Activated CD8-positive, alpha-beta memory T cell treated with anti-CD3 and anti-CD28 coated beads, Interleukin-2, amount 50 U/mL, for 24 hours (primary cell): ENCODE results near the gene SV2C.
"Not testable (repeated sequence)": the region's sequence is repeated elsewhere in the genome, so short reads cannot be mapped to it uniquely, and the experiment has no call there.

Experiments
- DNase-seq: peaks from one replicate; pipeline ENCODE4 v3.0.0-alpha.2; 2020; ENCODE audit errors: extremely low read depth

Gene SV2C

GRCh38 chr5:76199336-76200318, 116.4 kb downstream of the SV2C start:
- DNase-seq = no peak

DNA sequence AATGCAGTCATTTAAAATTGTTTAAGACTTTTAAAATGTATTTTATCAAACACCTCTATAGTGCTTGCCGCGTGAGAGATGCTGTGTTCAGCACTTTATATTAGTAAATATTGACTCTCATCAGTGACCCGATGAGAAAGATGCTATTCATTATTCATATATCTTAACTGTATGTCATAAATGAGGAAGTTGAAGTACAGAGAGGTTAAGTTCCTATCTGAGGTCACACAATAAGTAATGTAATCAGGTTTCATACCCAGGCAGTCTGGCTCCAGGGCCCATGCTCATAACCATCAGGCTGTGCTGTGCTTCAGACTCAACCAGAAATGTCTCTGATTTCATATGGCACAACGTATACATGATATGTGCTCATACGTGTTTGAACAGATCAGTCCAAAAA, 119.0 kb downstream of the SV2C start:
- no peak for DNase-seq

GRCh38 chr5:76204191-76204590, 121.0 kb downstream of the SV2C start:
- DNase-seq = no peak

GRCh38 chr5:76204713-76205112, 121.5 kb downstream of the SV2C start:
- no peak for DNase-seq

DNA sequence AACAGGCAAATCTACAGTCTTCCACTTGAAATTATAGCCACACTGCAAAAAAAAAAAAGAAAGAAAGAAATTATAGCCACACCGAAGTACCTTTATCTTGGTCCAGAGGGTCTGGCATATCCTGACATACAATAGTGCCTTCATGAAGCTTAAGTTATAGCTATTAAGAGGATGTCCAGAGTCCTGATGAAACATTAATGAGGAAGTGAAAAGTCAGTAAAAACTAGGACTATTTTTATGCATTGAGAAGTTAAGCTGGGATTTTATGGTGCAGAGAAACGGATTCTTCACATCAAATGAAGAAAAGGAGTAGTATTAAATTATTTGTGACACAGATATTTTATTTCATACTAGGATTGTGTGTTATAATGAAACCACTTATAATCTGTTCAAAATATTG, 123.9 kb downstream of the SV2C start:
- no peak for DNase-seq

DNA sequence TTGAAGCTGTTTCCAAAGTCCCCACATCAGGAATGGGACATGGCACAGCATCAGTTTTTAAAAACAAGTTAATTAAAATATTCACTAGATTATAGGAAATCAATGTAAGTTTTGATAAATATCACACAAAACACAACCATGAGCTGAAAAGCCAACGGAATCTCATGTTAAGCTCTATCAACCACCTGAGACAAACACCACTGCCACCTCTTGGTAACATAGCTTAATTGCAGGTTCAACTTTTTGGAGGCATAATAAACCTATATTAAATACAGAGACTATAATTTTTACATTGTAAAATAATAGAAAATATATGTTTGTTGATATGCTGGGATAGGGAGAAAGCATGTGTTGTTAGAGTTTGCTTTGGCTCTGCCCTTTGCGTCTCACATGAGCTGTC, 126.1 kb downstream of the SV2C start:
- DNase-seq = no peak

DNA sequence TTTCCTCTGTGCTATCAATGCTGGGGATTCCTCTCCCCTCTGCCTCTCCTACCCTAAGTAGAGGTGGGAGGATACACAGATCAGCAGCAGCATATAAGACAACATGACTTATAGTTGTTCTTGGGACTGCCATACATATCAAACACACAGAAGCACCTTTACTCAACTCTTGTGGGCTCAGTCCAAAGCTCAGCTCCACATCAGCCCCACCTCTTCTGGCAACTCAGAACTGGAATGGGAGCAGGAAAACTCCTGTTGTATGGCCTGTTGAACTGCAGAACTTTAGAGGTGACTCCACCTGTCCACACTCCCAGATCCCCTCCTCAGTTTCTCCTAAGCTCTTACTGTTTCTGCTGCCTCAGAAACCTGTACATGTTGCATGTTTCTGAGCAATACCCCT, 127.8 kb downstream of the SV2C start:
- no peak for DNase-seq

DNA sequence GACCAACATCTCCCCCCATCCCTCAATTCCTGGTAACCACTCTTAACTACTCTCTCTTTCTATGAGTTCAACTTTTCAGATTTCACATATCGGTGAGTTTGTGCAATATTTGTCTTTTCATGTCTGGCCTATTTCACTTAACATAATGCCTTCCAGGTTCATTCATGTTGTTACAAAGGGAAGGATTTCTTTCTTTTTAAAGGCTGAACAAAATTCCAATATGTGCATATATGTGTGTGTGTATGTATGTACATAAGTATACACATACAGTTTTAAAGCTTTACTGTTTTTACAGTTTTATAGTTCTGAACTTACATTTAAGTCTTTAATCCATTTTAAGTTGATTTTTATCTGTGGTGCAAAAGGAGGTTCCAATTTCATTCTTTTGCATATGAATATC, 130.7 kb downstream of the SV2C start:
- DNase-seq = no peak

- no peak for DNase-seq
Measured at GRCh38 chr5:76216748-76217147, 133.6 kb downstream of the SV2C start.

GRCh38 chr5:76219636-76220035, 136.5 kb downstream of the SV2C start:
- DNase-seq = no peak

DNA sequence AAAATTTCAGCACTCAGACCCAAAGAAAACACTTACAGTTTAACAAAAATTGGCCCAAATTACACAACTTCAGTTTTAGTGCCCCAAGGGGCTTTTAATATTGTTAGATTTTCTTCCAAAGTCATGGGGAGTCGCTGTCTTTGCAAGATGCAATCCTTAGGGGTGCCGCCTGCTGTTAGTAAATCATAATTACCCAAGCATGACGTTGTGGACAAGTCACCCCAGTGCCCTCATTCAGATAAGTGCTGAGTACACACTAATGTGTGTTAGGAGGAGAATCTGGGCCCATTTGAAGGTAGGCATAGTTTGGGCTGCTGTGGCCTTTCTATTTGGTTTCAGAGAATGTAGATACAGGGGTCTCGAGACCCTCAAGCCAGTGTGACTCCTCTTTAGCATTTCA, 138.1 kb downstream of the SV2C start:
- DNase-seq = no peak

DNA sequence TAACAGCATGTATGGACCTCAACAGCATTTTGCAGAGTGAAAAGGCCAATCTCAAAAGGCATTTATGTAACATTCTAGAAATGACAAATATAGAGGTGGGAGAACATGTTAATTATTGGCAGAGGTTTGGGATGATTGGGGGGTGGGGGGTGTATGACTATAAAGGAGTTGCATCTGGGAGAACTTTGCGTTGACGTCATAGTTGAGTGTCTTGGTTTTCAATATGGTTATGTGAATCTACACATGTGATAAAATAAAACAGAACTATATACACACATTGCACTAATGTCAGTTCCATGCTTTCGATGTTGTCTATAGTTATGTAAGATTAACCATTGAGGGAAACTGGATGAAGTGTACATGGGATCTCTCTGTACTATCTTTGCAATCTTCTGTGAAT, 139.1 kb downstream of the SV2C start:
- DNase-seq = no peak

GRCh38 chr5:76223696-76224095, 140.5 kb downstream of the SV2C start:
- no peak for DNase-seq

DNA sequence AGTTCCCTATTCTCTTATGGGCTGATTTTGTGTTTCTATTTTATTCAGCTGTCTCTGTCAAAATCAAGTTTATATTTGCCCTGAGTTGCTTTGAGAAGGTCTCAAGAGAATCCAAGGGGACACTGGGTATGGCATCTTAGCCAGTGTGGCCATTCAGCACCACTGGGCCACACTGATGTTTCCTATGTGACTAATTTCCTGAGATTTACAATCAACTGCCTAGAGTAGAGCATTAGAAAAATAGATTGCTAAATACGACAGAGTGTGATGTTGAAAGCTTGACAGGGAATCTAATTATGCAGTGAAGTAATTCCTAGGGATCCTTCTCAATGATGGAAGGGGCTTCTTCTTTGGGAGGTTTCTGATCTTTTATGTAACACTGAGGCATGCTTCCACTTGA, 141.7 kb downstream of the SV2C start:
- DNase-seq = no peak

DNA sequence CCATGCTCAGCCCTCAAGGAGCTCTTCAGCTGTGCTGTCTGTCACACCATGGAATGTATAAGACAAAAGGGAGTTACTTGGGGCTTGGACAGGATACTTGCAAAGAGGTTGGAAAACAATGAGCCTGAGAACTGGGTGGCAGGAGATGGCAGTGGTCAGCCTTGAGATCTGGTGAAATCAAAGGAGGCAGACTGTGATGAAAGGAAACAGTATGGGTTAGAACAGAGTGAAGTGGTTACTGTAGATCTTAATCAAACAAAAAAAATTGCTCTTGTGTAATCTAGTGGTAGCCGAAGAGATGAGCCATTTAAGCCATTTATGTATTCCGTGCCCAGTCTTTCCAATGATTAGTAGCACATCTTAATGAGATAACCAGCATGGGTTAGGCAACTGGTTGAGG, 142.2 kb downstream of the SV2C start:
- no peak for DNase-seq

GRCh38 chr5:76229900-76230299, 146.7 kb downstream of the SV2C start:
- DNase-seq = no peak

GRCh38 chr5:76230711-76231285, 147.6 kb downstream of the SV2C start:
- no peak for DNase-seq

- DNase-seq = no peak
Measured at GRCh38 chr5:76234665-76235064, 151.5 kb downstream of the SV2C start.

DNA sequence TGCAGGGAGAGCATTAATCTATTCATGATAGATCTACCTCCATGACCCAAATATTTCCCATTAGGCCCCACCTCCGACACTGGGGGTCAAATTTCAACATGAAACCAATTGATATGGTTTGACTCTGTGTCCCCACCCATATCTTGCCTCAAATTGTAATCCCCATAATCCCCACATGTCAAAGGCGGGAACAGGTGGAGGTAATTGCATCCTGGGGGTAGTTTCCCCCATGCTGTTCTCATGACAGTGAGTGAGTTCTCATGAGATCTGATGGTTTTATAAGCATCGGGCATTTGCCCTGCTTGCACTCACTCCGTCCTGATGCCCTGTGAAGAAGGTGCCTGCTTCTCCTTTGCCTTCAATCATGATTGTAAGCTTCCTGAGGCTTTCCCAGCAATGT, 153.5 kb downstream of the SV2C start:
- no peak for DNase-seq

- no peak for DNase-seq
Measured at GRCh38 chr5:76240336-76240735, 157.2 kb downstream of the SV2C start.

- DNase-seq = not testable (repeated sequence)
Measured at GRCh38 chr5:76242155-76242554, 159.0 kb downstream of the SV2C start.

- no peak for DNase-seq
Measured at GRCh38 chr5:76245590-76245989, 162.4 kb downstream of the SV2C start.

GRCh38 chr5:76249621-76250020, 166.4 kb downstream of the SV2C start:
- DNase-seq = no peak
